Bronchial epithelial cell (primary cell): ENCODE measurements around the gene STOX1. TPM values are rescaled to one million over a fixed set of nuclear protein-coding genes. Genes with fewer than 3 reads are reported as not detected.
"Not testable (repeated sequence)": the region's sequence is repeated elsewhere in the genome, so short reads cannot be mapped to it uniquely, and the experiment has no call there.

Experiments used
- DNase-seq: peaks from one replicate; pipeline ENCODE4 v3.0.0-alpha.2; 2010; ENCODE audit warnings: low read depth
- FAIRE-seq: peaks from 2 replicates; lab custom pipeline; 2011; peaks lifted over from hg19 to GRCh38; lab: Jason Lieb, UNC
- H3K27me3 ChIP-seq: 2 replicates; pipeline ENCODE4 v1.5.1; 2011; ENCODE audit warnings: low read length; ENCODE audit not compliant: control insufficient read depth, insufficient read depth
- H3K36me3 ChIP-seq: 2 replicates; pipeline ENCODE4 v1.5.1; 2011; ENCODE audit warnings: low read length; ENCODE audit not compliant: control insufficient read depth, insufficient read depth
- H3K4me3 ChIP-seq: 2 replicates; pipeline ENCODE4 v1.5.1; 2011; ENCODE audit warnings: mild to moderate bottlenecking, low read depth, low read length, control low read depth
- total RNA-seq: library from RNA; depleted of rRNA; stranded (reverse); fragments of >200 nt; gene quantifications from 2 replicates; pipeline ENCODE4 v1.2.1, GENCODE V29; 2014
- TF ChIP-seq, protein P1 (sequence below): IDR thresholded peaks from 2 replicates; pipeline ENCODE4 v1.5.1; 2011; ENCODE audit warnings: mild to moderate bottlenecking, moderate library complexity, low read length, control low read depth, inconsistent platforms; ENCODE audit not compliant: insufficient read depth, severe bottlenecking

STOX1 gene
- total RNA-seq, 1 donor from 2014 or later = under 0.01 TPM

DNA sequence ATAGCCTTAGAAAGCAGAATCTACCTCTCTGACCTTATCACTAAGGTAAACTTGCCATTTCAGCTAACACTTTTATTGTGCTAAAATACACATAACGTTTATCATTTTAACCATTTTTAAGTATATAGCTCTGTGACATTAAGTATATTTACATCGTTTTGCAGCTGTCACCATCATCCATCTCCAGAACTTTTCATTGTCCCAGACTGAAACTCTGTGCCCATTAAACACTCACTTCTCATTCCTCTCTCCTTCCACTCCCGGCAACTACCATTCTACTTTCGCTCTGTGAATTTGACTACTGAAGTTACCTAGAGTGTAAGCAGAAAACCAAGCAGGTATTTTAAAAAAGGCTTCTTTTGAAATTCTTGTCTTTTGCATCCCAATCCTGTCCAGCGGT, 75.1 kb downstream of the STOX1 start:
- Histone ChIP-seq H3K36me3 (peaks cover 4% of the 10 kb centered on the region), H3K27me3 (no peaks in the 10 kb centered on the region), H3K4me3 (no peak overlapping the region)
- FAIRE-seq = no peak
- TF ChIP-seq, protein P1, sequence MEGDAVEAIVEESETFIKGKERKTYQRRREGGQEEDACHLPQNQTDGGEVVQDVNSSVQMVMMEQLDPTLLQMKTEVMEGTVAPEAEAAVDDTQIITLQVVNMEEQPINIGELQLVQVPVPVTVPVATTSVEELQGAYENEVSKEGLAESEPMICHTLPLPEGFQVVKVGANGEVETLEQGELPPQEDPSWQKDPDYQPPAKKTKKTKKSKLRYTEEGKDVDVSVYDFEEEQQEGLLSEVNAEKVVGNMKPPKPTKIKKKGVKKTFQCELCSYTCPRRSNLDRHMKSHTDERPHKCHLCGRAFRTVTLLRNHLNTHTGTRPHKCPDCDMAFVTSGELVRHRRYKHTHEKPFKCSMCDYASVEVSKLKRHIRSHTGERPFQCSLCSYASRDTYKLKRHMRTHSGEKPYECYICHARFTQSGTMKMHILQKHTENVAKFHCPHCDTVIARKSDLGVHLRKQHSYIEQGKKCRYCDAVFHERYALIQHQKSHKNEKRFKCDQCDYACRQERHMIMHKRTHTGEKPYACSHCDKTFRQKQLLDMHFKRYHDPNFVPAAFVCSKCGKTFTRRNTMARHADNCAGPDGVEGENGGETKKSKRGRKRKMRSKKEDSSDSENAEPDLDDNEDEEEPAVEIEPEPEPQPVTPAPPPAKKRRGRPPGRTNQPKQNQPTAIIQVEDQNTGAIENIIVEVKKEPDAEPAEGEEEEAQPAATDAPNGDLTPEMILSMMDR = no peak
- no peak for DNase-seq

DNA sequence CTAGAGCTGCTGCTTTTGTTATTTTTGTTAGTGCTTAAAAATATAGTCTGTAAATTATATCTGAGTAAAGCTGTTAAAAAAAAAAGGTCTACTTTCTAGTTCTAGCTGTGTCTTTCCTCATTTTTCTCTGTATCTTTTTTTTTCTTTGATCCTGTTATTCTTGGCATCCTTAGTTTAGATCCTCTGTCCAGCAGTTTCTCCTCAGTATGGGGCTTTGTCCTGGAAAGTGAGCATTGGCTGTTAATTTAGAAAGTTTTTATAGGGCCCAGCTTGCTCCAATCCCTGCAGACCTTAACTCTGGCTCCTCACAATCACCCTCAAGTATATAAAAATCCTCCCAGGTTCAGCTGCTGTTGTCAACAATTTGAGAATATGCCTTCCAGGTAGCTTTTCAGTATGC, 97.3 kb downstream of the STOX1 start:
- no peak for DNase-seq

DNA sequence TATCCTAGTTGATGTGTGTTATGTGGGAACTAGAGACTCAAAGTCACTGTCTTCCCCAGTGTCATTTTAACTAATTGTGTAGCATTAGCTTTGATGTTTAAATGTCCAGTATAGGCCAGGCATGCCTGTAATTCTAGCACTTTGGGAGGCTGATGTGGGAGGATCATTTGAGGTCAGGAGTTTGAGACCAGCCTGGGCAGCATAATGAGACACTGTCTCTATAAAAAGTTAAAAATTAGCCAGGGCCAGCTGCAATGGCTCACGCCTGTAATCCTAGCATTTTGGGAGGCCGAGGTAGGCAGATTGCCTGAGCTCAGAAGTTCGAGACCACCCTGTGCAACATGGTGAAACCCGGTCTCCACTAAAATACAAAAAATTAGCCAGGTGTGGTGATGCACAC, 98.2 kb downstream of the STOX1 start:
- DNase-seq (no peak), FAIRE-seq (no peak)
- TF ChIP-seq, protein P1 = no peak
- no peaks in the 10 kb centered on the region for H3K27me3 ChIP-seq
- peaks cover 2% of the 10 kb centered on the region for H3K36me3 ChIP-seq
- no peak overlapping the region for H3K4me3 ChIP-seq

More for the DNA sequence above, 97.3 kb downstream of the STOX1 start:
- peaks cover 2% of the 10 kb centered on the region for H3K36me3 ChIP-seq
- no peak for FAIRE-seq
- TF ChIP-seq, protein P1 = no peak
- H3K4me3 ChIP-seq = no peak overlapping the region
- H3K27me3 ChIP-seq = no peaks in the 10 kb centered on the region

DNA sequence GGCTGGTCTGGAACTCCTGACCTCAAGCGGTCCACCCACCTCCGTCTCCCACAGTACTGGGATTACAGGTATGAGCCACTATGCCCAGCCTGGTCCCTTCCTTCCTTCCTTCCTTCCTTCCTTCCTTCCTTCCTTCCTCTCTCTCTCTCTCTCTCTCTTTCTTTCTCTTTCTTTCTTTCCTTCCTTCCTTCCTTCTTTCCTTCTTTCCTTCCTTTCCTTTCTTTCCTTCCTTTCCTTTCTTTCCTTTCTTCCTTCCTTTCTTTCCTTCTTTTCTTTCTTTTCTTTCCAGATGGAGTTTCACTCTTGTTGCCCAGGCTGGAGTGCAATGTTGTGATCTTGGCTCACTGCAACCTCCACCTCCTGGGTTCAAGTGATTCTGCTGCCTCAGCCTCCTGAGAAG, 101.8 kb downstream of the STOX1 start:
- DNase-seq, H3K27me3 ChIP-seq, FAIRE-seq, H3K36me3 ChIP-seq, H3K4me3 ChIP-seq: not testable (repeated sequence)

DNA sequence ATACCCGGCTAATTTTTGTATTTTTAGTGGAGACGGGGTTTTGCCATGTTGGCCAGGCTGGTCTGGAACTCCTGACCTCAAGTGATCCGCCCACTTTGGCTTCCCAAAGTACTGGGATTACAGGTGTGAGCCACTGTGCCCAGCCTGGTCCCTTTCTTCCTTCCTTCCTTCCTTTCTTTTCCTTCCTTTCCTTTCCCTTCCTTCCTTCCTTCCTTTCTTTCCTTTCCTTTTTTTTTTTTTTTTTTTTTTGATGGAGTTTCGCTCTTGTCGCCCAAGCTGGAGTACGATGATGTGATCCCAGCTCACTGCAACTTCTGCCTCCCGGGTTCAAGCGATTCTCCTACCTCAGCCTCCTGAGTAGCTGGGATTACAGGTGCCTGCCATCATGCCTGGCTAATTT, 102.6 kb downstream of the STOX1 start:
- not testable (repeated sequence) for DNase-seq, H3K36me3 ChIP-seq, H3K4me3 ChIP-seq, FAIRE-seq, H3K27me3 ChIP-seq

DNA sequence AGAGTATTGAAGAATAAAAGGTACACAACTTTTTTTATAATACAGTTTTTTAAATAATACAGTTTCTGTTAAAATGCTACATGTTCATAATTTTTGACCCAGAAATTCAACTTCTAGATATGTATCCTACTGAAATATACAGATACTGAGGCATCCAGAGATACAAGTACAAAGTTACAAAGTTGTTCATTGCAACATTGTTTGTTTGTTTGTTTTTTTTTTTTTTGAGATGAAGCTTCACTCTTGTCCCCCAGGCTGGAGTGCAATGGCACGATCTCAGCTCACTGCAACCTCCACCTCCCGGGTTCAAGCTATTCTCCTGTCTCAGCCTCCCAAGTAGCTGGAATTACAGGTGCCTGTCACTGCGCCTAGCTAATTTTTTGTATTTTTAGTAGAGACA, 105.5 kb downstream of the STOX1 start:
- not testable (repeated sequence) for H3K36me3 ChIP-seq, H3K27me3 ChIP-seq, FAIRE-seq, DNase-seq, H3K4me3 ChIP-seq

DNA sequence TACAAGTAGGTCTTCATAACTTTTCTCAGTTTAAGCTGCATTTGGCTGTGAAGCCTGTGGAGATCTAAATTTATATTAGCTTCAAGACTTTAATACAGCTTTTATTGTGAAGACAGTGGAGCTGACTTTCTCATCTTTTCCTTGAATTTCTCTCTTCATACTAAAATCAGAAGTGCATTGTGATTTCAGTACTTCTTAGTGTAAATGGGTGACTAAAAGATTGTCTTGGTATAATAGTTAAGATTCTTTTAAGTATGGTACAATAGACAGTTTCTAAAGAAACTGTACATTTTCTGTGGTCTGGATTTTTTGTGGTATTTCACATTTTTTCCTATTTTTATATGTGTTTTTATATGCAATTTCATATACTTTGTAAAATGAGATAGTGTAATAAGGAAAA, 107.7 kb downstream of the STOX1 start:
- Histone ChIP-seq H3K36me3 (peaks cover 6% of the 10 kb centered on the region), H3K27me3 (no peaks in the 10 kb centered on the region), H3K4me3 (no peak overlapping the region)
- DNase-seq = no peak
- TF ChIP-seq, protein P1 = no peak
- FAIRE-seq = no peak
